B cell (primary cell): ENCODE data around the gene KRTAP10-12. TPM values are rescaled to one million over a fixed set of nuclear protein-coding genes. Genes with fewer than 3 reads are reported as not detected.

Experiments
- ATAC-seq: fragments of 200-7000 bp; cut with Tn5 transposase; one replicate; pipeline ENCODE4 v1.10.0; 2021; ENCODE audit warnings: low read depth, mild to moderate bottlenecking, moderate number of reproducible peaks, moderate library complexity
- CTCF ChIA-PET: fragments of 350-600 bp; sonication (Branson Sonifier 250); formaldehyde crosslinking; loops from one replicate; lab custom pipeline; 2021; ENCODE audit warnings: antibody characterized with exemption, inconsistent platforms; lab: Charles Lee
- POLR2A ChIA-PET: fragments of 350-600 bp; sonication (Branson Sonifier 250); formaldehyde crosslinking; loops from one replicate; lab custom pipeline; 2021; ENCODE audit warnings: antibody characterized with exemption; lab: Charles Lee
- DNase-seq: peaks from one replicate; pipeline ENCODE4 v3.0.0; 2013
- H2AFZ ChIP-seq: 2 replicates; pipeline ENCODE4 v1.6.1; 2012; ENCODE audit warnings: mild to moderate bottlenecking, low read depth, low read length; ENCODE audit not compliant: insufficient read depth, poor library complexity, severe bottlenecking
- H3K27ac ChIP-seq, 2 donors: 1 replicate in 1 of 2; 2 replicates in 1 of 2; pipeline ENCODE4 v1.5.1; 2012 to 2013; ENCODE audit warnings: low read length in 2 of 2, mild to moderate bottlenecking in 2 of 2, moderate library complexity in 1 of 2
- H3K27me3 ChIP-seq, 4 experiments: fragments of 200-600 bp in 1 of 4; sonication (generic) in 1 of 4; replicated peaks in 1 of 4; 1 replicate in 2 of 4; 2 replicates in 2 of 4; pipeline versions ENCODE4 v1.6.1 to v1.7.0; 2013 to 2016; ENCODE audit warnings: low read length in 3 of 4, mild to moderate bottlenecking in 2 of 4, mixed read lengths in 1 of 4, moderate library complexity in 1 of 4; ENCODE audit not compliant: insufficient read depth in 4 of 4, control insufficient read depth in 3 of 4; ENCODE audit errors: control extremely low read depth in 1 of 4
- H3K36me3 ChIP-seq, 2 experiments: replicated peaks in 1 of 2; 1 replicate in 1 of 2; 2 replicates in 1 of 2; pipeline versions ENCODE4 v1.6.1 to v1.7.1; 2013; ENCODE audit warnings: low read length in 1 of 2; ENCODE audit not compliant: insufficient read depth in 2 of 2, control insufficient read depth in 1 of 2; ENCODE audit errors: control extremely low read depth in 1 of 2, extremely low read depth in 1 of 2
- H3K4me1 ChIP-seq, 2 donors: fragments of 200-600 bp in 1 of 2; sonication (generic) in 1 of 2; 1 replicate in 1 of 2; 2 replicates in 1 of 2; pipeline versions ENCODE4 v1.5.1 to v1.6.1; 2013 to 2017; ENCODE audit warnings: low read length in 2 of 2; ENCODE audit not compliant: control insufficient read depth in 2 of 2, insufficient read depth in 2 of 2
- H3K4me2 ChIP-seq: replicated peaks from 2 replicates; pipeline ENCODE3; 2012; ENCODE audit warnings: mild to moderate bottlenecking, low read depth, low read length; ENCODE audit not compliant: poor library complexity, severe bottlenecking
- H3K4me3 ChIP-seq, 5 experiments: fragments of 200-600 bp in 1 of 5; sonication (generic) in 1 of 5; 1 replicate in 3 of 5; 2 replicates in 2 of 5; pipeline versions ENCODE4 v1.5.1 to v1.7.0; 2011 to 2016; ENCODE audit warnings: low read length in 4 of 5, mild to moderate bottlenecking in 4 of 5, low read depth in 2 of 5, control low read depth in 1 of 5, moderate library complexity in 1 of 5; ENCODE audit not compliant: insufficient read depth in 1 of 5; ENCODE audit errors: control extremely low read depth in 1 of 5, extremely low read depth in 1 of 5
- H3K79me2 ChIP-seq: fragments of 200-600 bp; sonication (generic); one replicate; pipeline ENCODE4 v1.6.0; 2016; ENCODE audit warnings: low read length; ENCODE audit not compliant: control insufficient read depth, insufficient read depth
- H3K9ac ChIP-seq: fragments of 200-600 bp; sonication (generic); 2 replicates; pipeline ENCODE4 v1.6.1; 2017; ENCODE audit warnings: mild to moderate bottlenecking, low read length, moderate library complexity
- H3K9me3 ChIP-seq, 3 donors: one replicate each; pipeline versions ENCODE4 v1.6.1 to v1.7.1; 2013; ENCODE audit warnings: low read length in 2 of 3; ENCODE audit not compliant: control insufficient read depth in 2 of 3, insufficient read depth in 1 of 3; ENCODE audit errors: control extremely low read depth in 1 of 3
- H4K20me1 ChIP-seq: 2 replicates; pipeline ENCODE4 v1.6.0; 2012; ENCODE audit warnings: mild to moderate bottlenecking, low read length; ENCODE audit not compliant: insufficient read depth, control insufficient read depth, poor library complexity, severe bottlenecking
- H3K27ac Mint-ChIP-seq: one replicate; pipeline ENCODE4 v1.8.0; 2021; ENCODE audit warnings: mixed read lengths
- H3K27me3 Mint-ChIP-seq: one replicate; pipeline ENCODE4 v1.8.0; 2021; ENCODE audit warnings: mixed read lengths
- H3K4me1 Mint-ChIP-seq: one replicate; pipeline ENCODE4 v1.8.0; 2021; ENCODE audit warnings: mixed read lengths
- H3K4me3 Mint-ChIP-seq: one replicate; pipeline ENCODE4 v1.8.0; 2021; ENCODE audit warnings: mixed read lengths
- H3K9me3 Mint-ChIP-seq: one replicate; pipeline ENCODE4 v1.8.0; 2022; ENCODE audit warnings: mixed read lengths; ENCODE audit not compliant: insufficient read depth
- EZH2 ChIP-seq: IDR thresholded peaks from 2 replicates; pipeline ENCODE4 v1.6.1; 2012; ENCODE audit warnings: borderline replicate concordance, low read depth, mild to moderate bottlenecking, moderate library complexity, low read length; ENCODE audit not compliant: insufficient read depth, poor library complexity, severe bottlenecking
- WGBS: methylation state at CpG from one replicate; pipeline ENCODE4 v1.1.5; 2013; ENCODE audit warnings: missing lambda C conversion rate; ENCODE audit not compliant: insufficient coverage; 5-methylcytosine and 5-hydroxymethylcytosine counted together
- intact Hi-C: fragments of 100-400 bp; cut with micrococcal nuclease; formaldehyde crosslinking; loops from one replicate; pipeline ENCODE4 v1.10.0; 2022
- polyA plus RNA-seq: library from polyadenylated mRNA; depleted of rRNA; stranded (reverse); fragments of >200 nt; gene quantifications from 2 replicates; pipeline ENCODE4 v1.2.3, GENCODE V29; 2012
- total RNA-seq, 2 donors: library from RNA; stranded (reverse); fragments of 120-200 nt in 1 of 2; gene quantifications; 1 replicate in 1 of 2; 2 replicates in 1 of 2; pipeline versions ENCODE4 v1.2.3 to v1.2.4, GENCODE V29; 2013 to 2022
- TF ChIP-seq, protein P1 (sequence below): fragments of 200-600 bp; IDR thresholded peaks from one replicate; pipeline ENCODE4 v1.8.0; 2022; ENCODE audit warnings: antibody characterized with exemption, mild to moderate bottlenecking

Gene KRTAP10-12
- total and polyA plus RNA-seq, 2 donors (not counting 1 experiment from before 2014, with no cell fraction given): not detected

DNA sequence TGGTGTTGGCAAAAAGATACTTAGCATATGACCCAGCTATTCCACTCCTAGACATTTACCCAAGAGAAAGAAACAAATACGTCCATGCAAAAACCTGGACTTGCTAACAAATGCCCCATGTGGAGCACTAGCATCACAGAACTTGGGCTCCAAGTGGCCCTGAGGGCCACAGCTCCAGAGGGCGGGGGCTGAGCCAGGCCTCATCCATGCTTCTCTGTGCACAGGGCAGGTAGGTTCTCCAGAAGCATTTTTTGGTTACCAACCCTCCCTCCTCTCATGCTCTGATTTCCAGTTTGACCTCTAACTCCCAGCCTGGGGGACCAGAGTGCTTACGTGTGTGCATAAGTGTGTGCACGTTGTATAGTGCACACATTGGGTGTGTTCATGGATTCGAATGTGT is 32.3 kb upstream of the KRTAP10-12 start:
- POLR2A ChIA-PET: no interaction called here
- Histone ChIP-seq H3K4me2 (no peak overlapping the region), H4K20me1 (no peaks in the 10 kb centered on the region), H3K9me3 (peaks cover 0 to 10% (median 0%) of the 10 kb centered on the region in 3 donors), H3K36me3 (no peaks in the 10 kb centered on the region), H2AFZ (no peak overlapping the region), H3K4me1 (no peaks in the 10 kb centered on the region), H3K79me2 (no peaks in the 10 kb centered on the region), H3K4me3 (no peak overlapping the region), H3K27me3 (peaks cover 0 to 6% (median 0%) of the 10 kb centered on the region in 4 experiments), H3K27ac (no peak overlapping the region), H3K9ac (no peak overlapping the region)
- WGBS: 100% methylated on average over 2 of the region's 5 CpGs
- Mint-ChIP-seq H3K27me3 (peaks cover 43% of the 10 kb centered on the region), H3K4me3 (no peak overlapping the region), H3K27ac (no peak overlapping the region), H3K9me3 (peaks cover 5% of the 10 kb centered on the region), H3K4me1 (no peaks in the 10 kb centered on the region)
- CTCF ChIA-PET: no interaction called here
- no peak for TF ChIP-seq EZH2
- TF ChIP-seq, protein P1, sequence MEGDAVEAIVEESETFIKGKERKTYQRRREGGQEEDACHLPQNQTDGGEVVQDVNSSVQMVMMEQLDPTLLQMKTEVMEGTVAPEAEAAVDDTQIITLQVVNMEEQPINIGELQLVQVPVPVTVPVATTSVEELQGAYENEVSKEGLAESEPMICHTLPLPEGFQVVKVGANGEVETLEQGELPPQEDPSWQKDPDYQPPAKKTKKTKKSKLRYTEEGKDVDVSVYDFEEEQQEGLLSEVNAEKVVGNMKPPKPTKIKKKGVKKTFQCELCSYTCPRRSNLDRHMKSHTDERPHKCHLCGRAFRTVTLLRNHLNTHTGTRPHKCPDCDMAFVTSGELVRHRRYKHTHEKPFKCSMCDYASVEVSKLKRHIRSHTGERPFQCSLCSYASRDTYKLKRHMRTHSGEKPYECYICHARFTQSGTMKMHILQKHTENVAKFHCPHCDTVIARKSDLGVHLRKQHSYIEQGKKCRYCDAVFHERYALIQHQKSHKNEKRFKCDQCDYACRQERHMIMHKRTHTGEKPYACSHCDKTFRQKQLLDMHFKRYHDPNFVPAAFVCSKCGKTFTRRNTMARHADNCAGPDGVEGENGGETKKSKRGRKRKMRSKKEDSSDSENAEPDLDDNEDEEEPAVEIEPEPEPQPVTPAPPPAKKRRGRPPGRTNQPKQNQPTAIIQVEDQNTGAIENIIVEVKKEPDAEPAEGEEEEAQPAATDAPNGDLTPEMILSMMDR: no peak
- no peak for DNase-seq
- no peak for ATAC-seq
- intact Hi-C loops: no loop called here

DNA sequence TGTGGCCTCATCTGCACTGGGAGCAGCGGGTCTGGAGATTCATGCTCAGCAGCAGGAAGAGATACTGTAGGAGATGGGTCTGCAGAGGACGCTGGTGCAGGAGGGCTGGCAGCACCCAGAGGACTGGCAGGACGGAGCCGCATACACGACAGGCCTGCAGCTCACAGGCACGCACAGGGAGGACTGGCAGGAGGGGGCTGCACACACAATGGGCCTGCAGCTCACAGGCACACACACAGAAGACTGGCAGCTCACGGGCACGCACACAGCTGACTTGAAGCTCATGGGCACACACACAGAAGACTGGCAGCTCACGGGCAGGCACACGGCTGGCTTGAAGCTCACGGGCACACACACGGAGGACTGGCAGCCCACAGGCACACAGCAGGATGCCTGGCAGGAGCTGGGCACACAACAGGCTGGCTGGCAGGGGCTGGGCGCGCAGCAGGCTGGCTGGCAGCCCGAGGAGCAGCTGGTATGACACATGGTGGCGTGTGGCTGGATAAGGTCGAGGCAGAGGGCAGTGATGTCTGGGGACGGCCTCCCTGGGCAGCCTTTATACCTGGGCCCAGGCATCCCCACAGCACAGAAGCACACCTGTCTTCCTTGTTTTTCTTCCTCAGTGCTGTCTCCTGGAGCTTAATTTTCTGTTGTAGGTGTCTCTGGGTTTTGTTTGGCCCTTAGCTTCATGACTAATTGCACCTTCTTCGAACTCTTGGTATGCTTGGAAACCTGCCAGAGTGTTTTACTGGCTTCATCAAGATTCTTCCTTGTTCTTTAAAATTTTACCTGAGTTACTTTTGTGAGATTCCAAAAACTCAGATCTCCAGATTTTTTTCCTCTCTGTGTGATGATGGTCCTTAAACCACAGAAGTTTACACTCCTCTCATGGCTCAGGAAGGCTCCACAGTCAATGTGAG is 30.3 kb upstream of the KRTAP10-12 start, which contains the start of gene KRTAP12-2:
KRTAP12-2 (minus strand) TSS at position 527 of the 920 bp plus-strand sequence; CDS start at position 486, 41 bp downstream.
- Histone ChIP-seq H2AFZ (no peak within 1 kb of the TSS), H3K27ac (no peak within 1 kb of the TSS), H3K4me3 (no peak within 1 kb of the TSS), H4K20me1 (no peaks in the 10 kb centered on the region), H3K27me3 (peaks cover 0 to 19% (median 0%) of the 10 kb centered on the region in 4 experiments), H3K9me3 (peaks cover 0 to 26% (median 6%) of the 10 kb centered on the region in 3 donors), H3K4me2 (no peak within 1 kb of the TSS), H3K36me3 (no peaks in the 10 kb centered on the region), H3K4me1 (no peaks in the 10 kb centered on the region), H3K79me2 (no peaks in the 10 kb centered on the region), H3K9ac (no peak within 1 kb of the TSS)
- ChIA-PET POLR2A (no interaction called here), CTCF (no interaction called here)
- Mint-ChIP-seq H3K27me3 (peaks cover 38% of the 10 kb centered on the region), H3K9me3 (peaks cover 8% of the 10 kb centered on the region), H3K4me1 (no peaks in the 10 kb centered on the region), H3K27ac (no peak within 1 kb of the TSS), H3K4me3 (no peak within 1 kb of the TSS)
- ATAC-seq (no peak), DNase-seq (no peak)
- no peak for TF ChIP-seq EZH2
- TF ChIP-seq, protein P1: no peak
- 75% methylated on average over 17 of the region's 19 CpGs for WGBS
- intact Hi-C loops: no loop called here
